ENCODE measurements around the gene STK10.

GRCh38 chr5:172187118-172188032, 649 bp downstream of the STK10 start:
- TF ChIP-seq POLR2AphosphoS5 (IDR thresholded peaks at IDR 0.05) (peak in 1 of 3 donors; percentile 6), CTCF (IDR thresholded peaks at IDR 0.05) (no peak), POLR2A (IDR thresholded peaks at IDR 0.05) (no peak)

All from breast epithelium (tissue), 3 donors.